ENCODE measurements around the gene CPM. TPM values are rescaled to one million over a fixed set of nuclear protein-coding genes. Genes with fewer than 3 reads are reported as not detected.

CPM gene
- total RNA-seq, 3 donors from 2014 or later (not counting 1 experiment from before 2014, with no cell fraction given): 0.25 to 1.6 (median 0.68) TPM

GRCh38 chr12:68962877-68963855 is 30.2 kb upstream of the CPM start:
- Histone ChIP-seq H3K27me3 (ENCODE audit: control insufficient read depth, insufficient read depth, low read length) (no peaks in the 10 kb centered on the region), H3K27ac (ENCODE audit: low read length) (no peak overlapping the region), H3K4me3 (ENCODE audit: low read length) (no peak overlapping the region), H3K36me3 (ENCODE audit: control insufficient read depth, insufficient read depth, low read length) (no peaks in the 10 kb centered on the region), H3K9me3 (ENCODE audit: control insufficient read depth, insufficient read depth, low read length) (no peaks in the 10 kb centered on the region), H3K4me1 (ENCODE audit: control insufficient read depth, insufficient read depth, low read length) (no peaks in the 10 kb centered on the region)
- WGBS (ENCODE audit: insufficient coverage): 83% methylated on average over 5 of the region's 5 CpGs
- intact Hi-C loops (cut with micrococcal nuclease): no loop called here
- H3K36me3 Mint-ChIP-seq: no peaks in the 10 kb centered on the region
- no peak overlapping the region for H3K4me3 Mint-ChIP-seq
- peaks cover 7 to 12% of the 10 kb centered on the region in 2 donors for H3K4me1 Mint-ChIP-seq
- no peak overlapping the region for H3K27ac Mint-ChIP-seq
- TF ChIP-seq CTCF (IDR thresholded peaks at IDR 0.05): no peak
- H3K9me3 Mint-ChIP-seq: no peaks in the 10 kb centered on the region
- DNase-seq (no peak), ATAC-seq (no peak)
- H3K27me3 Mint-ChIP-seq (ENCODE audit: low read depth in 2 of 2): peaks cover 6 to 13% of the 10 kb centered on the region in 2 donors

DNA sequence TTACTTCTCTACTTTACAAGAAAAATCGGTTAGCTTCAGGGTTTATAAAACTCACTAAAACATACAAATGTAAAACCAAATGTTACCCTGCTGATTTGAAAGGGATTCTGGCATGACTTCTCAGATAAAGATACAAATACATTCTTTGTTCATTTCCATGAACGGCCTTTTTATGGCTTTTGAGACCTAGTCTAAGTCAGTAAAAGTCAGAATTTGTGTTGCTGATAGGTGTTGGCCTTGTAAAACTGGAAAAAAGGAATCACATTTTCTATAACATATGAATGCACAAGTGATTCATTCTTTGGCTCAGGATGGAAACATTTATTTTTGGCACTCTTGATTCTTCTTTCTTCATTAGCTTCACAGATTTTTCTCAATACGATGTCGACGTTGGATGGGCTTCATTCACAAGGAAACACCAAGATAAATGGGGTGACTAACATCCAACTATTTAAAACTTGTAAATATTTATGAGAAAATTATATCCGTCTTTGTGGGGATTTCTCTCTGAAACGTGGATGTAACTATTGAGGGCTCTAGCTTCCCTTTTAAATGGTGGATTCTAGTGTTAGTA is 27.0 kb upstream of the CPM start:
- no peak for TF ChIP-seq CTCF (IDR thresholded peaks at IDR 0.05)
- Histone ChIP-seq H3K9me3 (ENCODE audit: control insufficient read depth, insufficient read depth, low read length) (no peaks in the 10 kb centered on the region), H3K27me3 (ENCODE audit: control insufficient read depth, insufficient read depth, low read length) (no peaks in the 10 kb centered on the region), H3K4me3 (ENCODE audit: low read length) (no peak overlapping the region), H3K27ac (ENCODE audit: low read length) (no peak overlapping the region), H3K4me1 (ENCODE audit: control insufficient read depth, insufficient read depth, low read length) (no peaks in the 10 kb centered on the region), H3K36me3 (ENCODE audit: control insufficient read depth, insufficient read depth, low read length) (no peaks in the 10 kb centered on the region)
- H3K27ac Mint-ChIP-seq: no peak overlapping the region
- 93% methylated on average over 7 of the region's 7 CpGs for WGBS (ENCODE audit: insufficient coverage)
- H3K36me3 Mint-ChIP-seq: no peaks in the 10 kb centered on the region
- no peaks in the 10 kb centered on the region for H3K9me3 Mint-ChIP-seq
- no peak for DNase-seq
- peaks cover 0 to 5% of the 10 kb centered on the region in 2 donors for H3K27me3 Mint-ChIP-seq (ENCODE audit: low read depth in 2 of 2)
- no peak for ATAC-seq
- H3K4me3 Mint-ChIP-seq: no peak overlapping the region
- intact Hi-C loops (cut with micrococcal nuclease): no loop called here
- peaks cover 9 to 14% of the 10 kb centered on the region in 2 donors for H3K4me1 Mint-ChIP-seq

- Histone ChIP-seq H3K9me3 (ENCODE audit: control insufficient read depth, insufficient read depth, low read length) (no peaks in the 10 kb centered on the region), H3K36me3 (ENCODE audit: control insufficient read depth, insufficient read depth, low read length) (no peaks in the 10 kb centered on the region), H3K27ac (ENCODE audit: low read length) (no peak overlapping the region), H3K4me1 (ENCODE audit: control insufficient read depth, insufficient read depth, low read length) (no peaks in the 10 kb centered on the region), H3K4me3 (ENCODE audit: low read length) (no peak overlapping the region), H3K27me3 (ENCODE audit: control insufficient read depth, insufficient read depth, low read length) (no peaks in the 10 kb centered on the region)
- ATAC-seq (no peak), DNase-seq (no peak)
- H3K4me3 Mint-ChIP-seq: no peak overlapping the region
- peaks cover 9 to 14% of the 10 kb centered on the region in 2 donors for H3K4me1 Mint-ChIP-seq
- TF ChIP-seq CTCF (IDR thresholded peaks at IDR 0.05): no peak
- intact Hi-C loops (cut with micrococcal nuclease): no loop called here
- no peaks in the 10 kb centered on the region for H3K27me3 Mint-ChIP-seq (ENCODE audit: low read depth in 2 of 2)
- H3K36me3 Mint-ChIP-seq: no peaks in the 10 kb centered on the region
- no peak overlapping the region for H3K27ac Mint-ChIP-seq
- 71% methylated on average over 4 of the region's 4 CpGs for WGBS (ENCODE audit: insufficient coverage)
- H3K9me3 Mint-ChIP-seq: no peaks in the 10 kb centered on the region
These were observed 26.3 kb upstream of the CPM start for GRCh38 chr12:68959143-68959858.

Measured in natural killer cell (primary cell).